NCI-H2171 (cell line): ENCODE results near the gene TET2.

Source experiments
- DNase-seq: peaks from one replicate; lab custom pipeline; 2025; lab: John Stamatoyannopoulos, UW

Gene TET2

DNA sequence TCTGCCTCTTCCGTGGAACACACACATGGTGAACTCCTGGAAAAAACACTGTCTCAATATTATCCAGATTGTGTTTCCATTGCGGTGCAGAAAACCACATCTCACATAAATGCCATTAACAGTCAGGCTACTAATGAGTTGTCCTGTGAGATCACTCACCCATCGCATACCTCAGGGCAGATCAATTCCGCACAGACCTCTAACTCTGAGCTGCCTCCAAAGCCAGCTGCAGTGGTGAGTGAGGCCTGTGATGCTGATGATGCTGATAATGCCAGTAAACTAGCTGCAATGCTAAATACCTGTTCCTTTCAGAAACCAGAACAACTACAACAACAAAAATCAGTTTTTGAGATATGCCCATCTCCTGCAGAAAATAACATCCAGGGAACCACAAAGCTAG lies 87.9 kb downstream of the TET2 start:
- DNase-seq: no peak

DNA sequence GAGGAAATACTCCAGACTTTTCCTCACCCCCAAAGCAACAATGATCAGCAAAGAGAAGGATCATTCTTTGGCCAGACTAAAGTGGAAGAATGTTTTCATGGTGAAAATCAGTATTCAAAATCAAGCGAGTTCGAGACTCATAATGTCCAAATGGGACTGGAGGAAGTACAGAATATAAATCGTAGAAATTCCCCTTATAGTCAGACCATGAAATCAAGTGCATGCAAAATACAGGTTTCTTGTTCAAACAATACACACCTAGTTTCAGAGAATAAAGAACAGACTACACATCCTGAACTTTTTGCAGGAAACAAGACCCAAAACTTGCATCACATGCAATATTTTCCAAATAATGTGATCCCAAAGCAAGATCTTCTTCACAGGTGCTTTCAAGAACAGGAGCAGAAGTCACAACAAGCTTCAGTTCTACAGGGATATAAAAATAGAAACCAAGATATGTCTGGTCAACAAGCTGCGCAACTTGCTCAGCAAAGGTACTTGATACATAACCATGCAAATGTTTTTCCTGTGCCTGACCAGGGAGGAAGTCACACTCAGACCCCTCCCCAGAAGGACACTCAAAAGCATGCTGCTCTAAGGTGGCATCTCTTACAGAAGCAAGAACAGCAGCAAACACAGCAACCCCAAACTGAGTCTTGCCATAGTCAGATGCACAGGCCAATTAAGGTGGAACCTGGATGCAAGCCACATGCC lies 89.7 kb downstream of the TET2 start:
- DNase-seq: no peak

DNA sequence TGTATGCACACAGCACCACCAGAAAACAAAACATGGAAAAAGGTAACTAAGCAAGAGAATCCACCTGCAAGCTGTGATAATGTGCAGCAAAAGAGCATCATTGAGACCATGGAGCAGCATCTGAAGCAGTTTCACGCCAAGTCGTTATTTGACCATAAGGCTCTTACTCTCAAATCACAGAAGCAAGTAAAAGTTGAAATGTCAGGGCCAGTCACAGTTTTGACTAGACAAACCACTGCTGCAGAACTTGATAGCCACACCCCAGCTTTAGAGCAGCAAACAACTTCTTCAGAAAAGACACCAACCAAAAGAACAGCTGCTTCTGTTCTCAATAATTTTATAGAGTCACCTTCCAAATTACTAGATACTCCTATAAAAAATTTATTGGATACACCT lies 90.2 kb downstream of the TET2 start:
- no peak for DNase-seq

DNA sequence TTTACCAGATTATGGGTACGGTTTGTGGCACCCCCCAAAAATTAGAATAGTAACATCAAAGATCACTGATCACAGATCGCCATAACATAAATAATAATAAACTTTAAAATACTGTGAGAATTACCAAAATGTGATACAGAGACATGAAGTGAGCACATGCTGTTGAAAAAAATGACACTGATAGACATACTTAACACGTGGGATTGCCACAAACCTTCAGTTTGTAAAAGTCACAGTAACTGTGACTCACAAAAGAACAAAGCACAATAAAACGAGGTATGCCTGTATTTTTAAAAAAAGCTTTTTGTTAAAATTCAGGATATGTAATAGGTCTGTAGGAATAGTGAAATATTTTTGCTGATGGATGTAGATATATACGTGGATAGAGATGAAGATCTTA lies 93.4 kb downstream of the TET2 start:
- no peak for DNase-seq

DNA sequence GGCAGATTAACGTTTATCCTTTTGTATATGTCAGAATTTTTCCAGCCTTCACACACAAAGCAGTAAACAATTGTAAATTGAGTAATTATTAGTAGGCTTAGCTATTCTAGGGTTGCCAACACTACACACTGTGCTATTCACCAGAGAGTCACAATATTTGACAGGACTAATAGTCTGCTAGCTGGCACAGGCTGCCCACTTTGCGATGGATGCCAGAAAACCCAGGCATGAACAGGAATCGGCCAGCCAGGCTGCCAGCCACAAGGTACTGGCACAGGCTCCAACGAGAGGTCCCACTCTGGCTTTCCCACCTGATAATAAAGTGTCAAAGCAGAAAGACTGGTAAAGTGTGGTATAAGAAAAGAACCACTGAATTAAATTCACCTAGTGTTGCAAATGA lies 94.8 kb downstream of the TET2 start:
- no peak for DNase-seq

DNA sequence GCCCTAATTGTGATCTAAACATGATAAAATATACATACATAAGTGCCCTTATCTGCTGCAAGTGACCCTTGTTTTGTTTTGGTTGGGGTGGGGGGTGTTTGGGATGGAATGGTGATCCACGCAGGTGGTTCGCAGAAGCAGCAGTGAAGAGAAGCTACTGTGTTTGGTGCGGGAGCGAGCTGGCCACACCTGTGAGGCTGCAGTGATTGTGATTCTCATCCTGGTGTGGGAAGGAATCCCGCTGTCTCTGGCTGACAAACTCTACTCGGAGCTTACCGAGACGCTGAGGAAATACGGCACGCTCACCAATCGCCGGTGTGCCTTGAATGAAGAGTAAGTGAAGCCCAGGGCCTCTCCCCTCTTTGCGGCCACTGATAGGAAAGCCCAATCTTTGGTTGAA lies 96.8 kb downstream of the TET2 start:
- DNase-seq: no peak

DNA sequence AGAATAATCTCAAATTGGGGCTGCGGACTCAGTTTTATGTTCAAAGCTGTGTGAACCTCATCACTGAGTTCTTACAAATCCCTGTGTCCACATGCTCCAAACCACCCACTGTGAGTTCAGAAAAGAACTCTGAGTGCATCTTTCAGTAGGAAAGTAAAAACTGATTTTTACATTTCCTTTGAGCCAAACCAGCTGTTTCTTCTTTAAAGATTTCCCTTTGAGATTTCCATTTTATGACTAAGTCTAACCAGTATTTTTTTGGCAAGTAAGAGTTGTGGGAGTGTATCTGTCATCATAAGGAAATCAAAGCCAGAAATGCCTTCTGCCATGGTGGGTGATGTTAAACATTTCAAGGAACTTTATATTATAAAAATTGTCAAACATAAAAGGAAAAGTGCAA lies 100.0 kb downstream of the TET2 start:
- no peak for DNase-seq

DNA sequence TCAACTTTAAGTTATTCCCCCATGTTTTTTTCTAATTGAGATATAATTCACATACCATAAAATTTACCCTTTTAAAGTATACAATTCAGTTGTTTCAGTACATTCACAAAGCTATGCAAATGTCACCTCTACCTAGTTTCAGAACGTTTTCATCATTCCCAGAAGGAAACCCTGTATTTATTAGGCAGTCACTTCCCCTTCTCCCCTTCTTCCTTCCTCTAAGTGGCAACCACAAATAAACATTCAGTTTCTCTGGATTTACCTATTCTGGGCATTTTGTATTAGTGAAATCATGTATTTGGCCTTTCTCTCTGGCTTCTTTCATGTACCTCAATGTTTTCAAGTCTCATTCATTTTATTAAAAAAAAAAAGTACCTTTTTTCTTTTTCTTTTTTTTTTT lies 101.9 kb downstream of the TET2 start:
- no peak for DNase-seq

DNA sequence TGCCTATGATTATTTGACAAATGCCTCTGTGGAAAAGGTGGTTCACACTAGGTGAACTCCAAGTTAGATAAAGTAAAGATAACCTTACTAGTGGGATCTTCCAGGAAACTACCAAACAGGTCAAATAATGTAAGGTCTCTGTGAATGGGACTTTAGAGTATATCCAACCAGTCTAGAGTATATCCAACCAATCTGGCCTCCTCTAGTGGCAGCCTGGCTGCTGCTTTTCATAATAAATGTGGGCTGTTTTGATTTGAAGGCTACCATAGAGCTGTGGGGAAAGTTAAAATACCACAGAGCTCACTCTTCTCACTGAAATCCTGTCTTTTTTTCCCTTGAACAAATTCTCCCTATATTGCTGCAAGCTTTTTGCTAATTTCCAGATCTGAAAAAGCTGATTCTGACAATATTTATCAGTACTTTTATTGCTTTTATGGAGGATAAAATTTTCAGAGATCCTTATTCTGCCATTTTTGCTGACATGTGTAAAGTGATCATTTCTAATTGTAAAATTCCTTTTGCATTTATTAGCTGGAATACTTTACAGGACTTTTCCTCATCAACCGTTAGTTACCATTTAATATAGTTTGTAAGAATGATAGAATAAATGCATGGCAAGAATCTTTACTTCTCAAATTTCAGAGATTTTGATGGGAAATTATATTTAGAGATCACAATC lies 111.3 kb downstream of the TET2 start:
- DNase-seq: no peak

DNA sequence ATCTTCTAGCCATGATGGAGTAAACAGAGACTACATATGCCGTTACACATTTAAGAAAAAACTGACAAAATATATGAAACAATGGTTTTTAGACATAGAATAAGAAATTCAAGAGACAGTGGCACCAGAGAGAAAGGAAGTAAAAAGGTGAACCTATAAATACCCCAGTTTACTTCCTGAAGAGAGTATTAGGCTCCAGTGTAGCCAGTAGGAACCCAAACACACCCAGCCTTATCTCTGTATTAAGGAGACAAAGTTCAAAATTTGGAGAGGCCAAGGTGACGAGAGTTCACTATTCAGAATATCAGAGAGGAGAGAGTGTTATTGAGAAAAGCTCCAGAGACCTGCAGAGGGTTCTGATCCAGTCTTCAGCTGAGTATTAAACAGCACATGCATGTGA lies 119.0 kb downstream of the TET2 start:
- DNase-seq: no peak

DNA sequence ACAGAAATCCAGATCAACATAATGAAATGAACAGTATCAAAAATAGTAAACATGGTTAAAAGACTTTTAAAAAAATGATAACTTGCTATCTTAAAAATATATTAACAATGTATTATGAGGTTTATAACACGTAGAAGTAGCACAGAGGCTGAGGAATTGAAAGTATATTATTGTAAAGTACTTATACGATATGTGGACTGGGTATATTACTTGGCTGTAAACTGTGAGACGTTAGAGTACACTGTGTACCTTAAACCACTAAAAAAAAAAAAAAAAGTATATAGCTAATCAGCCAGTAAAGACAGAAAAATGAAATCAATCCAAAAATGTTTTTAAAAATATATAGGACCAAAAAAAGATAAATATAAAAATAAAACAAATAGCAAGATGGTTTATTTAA lies 120.6 kb downstream of the TET2 start:
- no peak for DNase-seq

DNA sequence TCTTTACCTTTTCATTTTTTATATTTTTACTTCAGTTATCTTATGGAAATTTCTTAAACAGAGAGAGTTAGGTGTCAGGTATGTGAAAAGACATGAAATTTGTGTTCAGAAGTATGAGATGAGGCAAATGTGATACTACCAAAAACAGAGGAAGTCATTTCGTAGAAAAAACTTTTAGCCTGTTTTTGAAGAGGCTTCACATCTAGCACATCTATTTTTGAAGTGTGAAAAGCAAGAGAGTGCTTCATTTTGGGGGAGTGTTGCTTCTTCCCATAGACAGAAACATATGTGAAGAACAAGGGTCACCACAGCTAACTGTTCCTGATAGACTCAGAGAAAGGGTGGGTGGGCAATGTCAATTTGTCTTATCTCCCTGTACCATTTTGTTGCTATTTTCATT lies 125.3 kb downstream of the TET2 start:
- no peak for DNase-seq

DNA sequence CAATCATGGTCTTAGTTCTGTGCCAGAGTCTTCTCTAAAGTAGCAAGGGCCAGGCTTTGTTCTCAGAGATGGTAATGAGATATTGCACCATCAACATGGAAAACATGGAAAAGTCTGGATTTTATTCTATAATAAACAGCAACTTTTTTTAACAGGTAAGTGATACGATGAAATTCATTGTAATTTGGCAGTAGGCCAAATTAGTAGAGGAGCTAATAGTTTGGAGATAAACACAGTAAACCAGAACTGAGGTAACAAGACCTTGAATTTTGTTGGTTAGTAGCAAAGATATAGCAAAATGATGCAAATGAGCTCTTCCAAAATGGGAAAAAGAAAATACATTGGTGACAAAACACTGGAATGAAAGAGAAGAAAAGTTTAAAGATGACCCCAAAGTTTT lies 126.6 kb downstream of the TET2 start:
- no peak for DNase-seq

DNA sequence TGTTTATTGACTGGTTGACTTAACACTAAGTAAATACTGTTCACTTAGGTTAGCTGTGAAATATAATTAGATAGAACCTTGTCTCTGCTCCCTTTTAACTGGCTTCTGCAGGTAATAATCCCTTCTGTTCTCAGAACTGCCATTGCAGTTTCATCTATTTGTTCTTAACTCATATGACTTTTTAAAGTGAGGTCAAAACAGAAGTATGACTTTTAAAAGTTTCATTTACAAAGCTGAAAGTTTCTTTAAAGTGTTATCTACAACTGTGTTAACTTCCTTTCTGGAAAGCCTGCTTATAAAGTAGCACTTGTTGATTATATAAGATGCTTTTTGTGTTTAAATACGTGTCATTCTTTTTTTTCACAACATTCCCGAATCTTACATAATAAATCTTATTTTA lies 127.4 kb downstream of the TET2 start:
- no peak for DNase-seq

DNA sequence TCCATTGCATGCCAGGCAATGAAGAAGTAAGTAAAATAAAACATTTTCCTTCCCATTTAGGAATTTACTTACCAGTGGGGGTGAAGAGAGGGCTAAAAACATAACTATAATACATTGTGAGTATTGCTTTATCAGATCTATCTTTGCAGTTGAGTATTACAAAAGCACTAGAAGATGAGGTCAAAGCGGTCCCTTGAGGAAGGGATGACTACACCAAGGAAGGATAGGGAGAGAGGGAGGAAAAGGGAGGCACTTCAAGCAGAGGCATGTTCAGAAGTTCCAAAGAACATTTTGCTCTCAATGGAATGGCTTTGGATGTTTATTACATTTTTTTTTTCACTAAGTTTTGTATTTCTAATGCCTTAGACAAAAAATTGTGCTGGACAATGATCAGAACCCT lies 127.8 kb downstream of the TET2 start:
- no peak for DNase-seq

DNA sequence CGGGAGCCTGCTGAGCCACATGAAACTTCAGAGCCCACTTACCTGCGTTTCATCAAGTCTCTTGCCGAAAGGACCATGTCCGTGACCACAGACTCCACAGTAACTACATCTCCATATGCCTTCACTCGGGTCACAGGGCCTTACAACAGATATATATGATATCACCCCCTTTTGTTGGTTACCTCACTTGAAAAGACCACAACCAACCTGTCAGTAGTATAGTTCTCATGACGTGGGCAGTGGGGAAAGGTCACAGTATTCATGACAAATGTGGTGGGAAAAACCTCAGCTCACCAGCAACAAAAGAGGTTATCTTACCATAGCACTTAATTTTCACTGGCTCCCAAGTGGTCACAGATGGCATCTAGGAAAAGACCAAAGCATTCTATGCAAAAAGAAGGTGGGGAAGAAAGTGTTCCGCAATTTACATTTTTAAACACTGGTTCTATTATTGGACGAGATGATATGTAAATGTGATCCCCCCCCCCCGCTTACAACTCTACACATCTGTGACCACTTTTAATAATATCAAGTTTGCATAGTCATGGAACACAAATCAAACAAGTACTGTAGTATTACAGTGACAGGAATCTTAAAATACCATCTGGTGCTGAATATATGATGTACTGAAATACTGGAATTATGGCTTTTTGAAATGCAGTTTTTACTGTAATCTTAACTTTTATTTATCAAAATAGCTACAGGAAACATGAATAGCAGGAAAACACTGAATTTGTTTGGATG lies 129.9 kb downstream of the TET2 start:
- DNase-seq: no peak

DNA sequence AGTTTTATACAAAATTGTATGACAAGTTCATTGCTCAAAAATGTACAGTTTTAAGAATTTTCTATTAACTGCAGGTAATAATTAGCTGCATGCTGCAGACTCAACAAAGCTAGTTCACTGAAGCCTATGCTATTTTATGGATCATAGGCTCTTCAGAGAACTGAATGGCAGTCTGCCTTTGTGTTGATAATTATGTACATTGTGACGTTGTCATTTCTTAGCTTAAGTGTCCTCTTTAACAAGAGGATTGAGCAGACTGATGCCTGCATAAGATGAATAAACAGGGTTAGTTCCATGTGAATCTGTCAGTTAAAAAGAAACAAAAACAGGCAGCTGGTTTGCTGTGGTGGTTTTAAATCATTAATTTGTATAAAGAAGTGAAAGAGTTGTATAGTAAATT lies 131.0 kb downstream of the TET2 start:
- no peak for DNase-seq

DNA sequence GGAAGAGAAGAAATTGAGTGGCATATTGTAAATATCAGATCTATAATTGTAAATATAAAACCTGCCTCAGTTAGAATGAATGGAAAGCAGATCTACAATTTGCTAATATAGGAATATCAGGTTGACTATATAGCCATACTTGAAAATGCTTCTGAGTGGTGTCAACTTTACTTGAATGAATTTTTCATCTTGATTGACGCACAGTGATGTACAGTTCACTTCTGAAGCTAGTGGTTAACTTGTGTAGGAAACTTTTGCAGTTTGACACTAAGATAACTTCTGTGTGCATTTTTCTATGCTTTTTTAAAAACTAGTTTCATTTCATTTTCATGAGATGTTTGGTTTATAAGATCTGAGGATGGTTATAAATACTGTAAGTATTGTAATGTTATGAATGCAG lies 132.6 kb downstream of the TET2 start:
- DNase-seq: no peak

DNA sequence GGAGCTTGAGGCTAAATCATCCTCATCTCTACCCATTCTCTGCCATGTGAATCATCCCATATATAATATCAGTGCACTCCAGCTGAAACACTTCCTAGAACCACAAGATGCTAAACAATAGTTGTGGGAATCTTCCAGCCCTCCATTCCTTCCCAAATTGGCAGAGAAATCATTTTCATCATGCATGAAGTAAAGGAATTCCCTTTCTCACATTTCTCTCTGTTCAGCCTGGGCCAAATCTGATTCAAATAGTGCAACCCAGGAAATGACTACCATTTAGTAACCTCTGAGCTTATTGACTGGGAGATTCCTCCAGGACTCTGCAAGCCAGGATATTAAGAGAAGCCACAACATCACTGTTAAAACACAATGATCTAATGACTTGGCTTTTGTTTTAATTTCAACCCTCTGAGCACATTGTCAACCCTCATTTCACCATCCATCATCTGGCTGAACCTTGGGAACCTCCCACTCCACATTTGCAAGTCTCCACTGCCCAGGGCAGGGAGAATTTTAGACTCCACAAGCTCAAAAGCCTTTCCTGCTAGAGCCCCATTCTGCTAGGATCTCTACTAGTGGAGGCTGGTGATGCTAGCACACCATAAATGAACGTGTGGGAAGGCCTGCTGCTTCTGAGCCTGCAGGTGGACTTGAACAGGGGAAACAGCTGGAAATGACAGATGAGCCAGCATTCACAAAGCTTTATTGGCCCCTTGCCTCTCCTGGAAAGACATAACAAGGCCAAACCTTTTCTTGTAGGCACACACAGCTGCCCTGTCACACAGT lies 133.9 kb downstream of the TET2 start:
- peak; percentile 0 for DNase-seq

DNA sequence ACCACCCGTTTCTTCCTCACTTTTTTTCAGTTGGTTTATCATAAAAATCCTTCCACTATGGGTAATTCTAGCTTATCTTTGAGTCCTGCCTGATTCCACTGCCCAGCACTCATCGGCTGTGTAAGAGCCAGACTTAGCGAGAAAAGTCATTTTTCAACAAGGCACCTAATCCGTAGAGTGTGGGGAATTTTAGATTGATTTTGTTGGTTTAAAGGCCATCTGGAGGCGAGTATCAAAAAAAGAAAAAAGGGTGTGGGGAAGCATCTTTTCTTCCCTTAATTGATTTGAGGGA lies 134.4 kb downstream of the TET2 start:
- DNase-seq: no peak

DNA sequence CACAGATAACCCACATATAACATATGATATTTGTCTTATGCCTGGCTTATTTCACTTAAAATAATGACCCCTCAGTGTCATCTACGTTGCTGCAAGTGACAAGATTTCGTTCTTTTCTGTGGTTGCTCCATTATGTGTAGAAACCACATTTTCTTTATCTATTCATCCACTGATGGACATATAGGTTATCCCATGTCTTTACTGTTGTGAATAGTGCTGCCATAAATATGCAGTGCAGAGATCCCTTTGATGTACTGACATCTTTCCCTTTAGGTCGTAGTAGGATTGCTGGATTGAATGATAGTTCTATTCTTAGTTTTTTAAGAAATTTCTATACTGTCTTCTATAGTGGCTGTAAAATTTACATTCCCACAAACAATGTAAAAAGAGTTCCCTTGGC lies 135.8 kb downstream of the TET2 start:
- no peak for DNase-seq

DNA sequence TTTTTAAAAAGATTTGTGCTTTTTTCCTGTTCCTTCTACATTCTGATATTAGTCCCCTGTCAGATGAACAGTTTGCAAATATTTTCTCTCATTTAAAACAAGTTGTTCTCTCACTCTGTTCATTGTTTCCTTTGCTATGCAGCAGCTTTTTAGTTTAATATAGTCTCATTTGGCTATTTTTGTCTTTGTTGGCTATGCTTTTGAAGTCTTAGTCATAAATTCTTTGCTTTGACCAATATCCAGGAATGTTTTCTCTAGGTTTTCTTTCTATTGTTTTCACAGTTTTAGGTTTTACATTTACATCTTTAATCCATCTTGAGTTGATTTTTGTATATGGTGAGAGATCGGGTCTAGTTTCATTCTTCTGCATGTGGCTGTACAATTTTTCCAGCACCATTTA lies 136.8 kb downstream of the TET2 start:
- no peak for DNase-seq

DNA sequence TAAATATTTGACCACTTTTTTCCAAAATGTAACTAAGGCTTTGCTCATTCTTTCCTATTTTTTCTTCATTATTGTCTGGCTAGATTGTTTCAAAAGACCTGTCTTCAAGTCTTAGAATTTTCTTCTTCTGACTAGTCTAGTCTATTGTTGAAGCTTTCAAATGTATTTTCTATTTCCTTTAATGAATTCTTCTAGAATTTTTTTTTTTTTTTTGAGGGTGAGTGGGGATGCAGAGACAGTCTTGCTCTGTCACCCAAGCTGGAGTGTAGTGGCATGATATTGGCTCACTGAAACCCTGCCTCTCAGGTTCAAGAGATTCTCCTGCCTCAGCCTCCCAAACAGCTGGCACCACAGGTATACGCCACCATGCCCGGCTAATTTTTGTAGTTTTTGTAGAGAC lies 141.4 kb downstream of the TET2 start:
- no peak for DNase-seq
